IMR-90 (cell line): ENCODE data around the gene AKAP9.

Experiments
- CEBPB ChIP-seq: IDR thresholded peaks from 2 replicates; pipeline ENCODE4 v1.6.1; 2012; ENCODE audit warnings: low read depth, low read length, improper control_type of control experiment
- POLR2A ChIP-seq: IDR thresholded peaks from 2 replicates; pipeline ENCODE4 v1.6.1; 2012; ENCODE audit warnings: mild to moderate bottlenecking, low read depth, low read length
- RFX5 ChIP-seq: IDR thresholded peaks from 2 replicates; pipeline ENCODE4 v1.8.0; 2012; ENCODE audit warnings: low read depth, mild to moderate bottlenecking, low read length, moderate library complexity
- TF ChIP-seq, protein P1 (sequence below): conservative IDR thresholded peaks from 2 replicates; pipeline ENCODE4 v1.5.1; 2012; ENCODE audit warnings: mild to moderate bottlenecking, low read depth, low read length, improper control_type of control experiment
- TF ChIP-seq, protein P2 (sequence below): fragments of 150-350 bp; IDR thresholded peaks from 2 replicates; pipeline ENCODE4 v1.6.1; 2017; ENCODE audit warnings: mild to moderate bottlenecking, antibody characterized with exemption, low read length, low read depth

DNA sequence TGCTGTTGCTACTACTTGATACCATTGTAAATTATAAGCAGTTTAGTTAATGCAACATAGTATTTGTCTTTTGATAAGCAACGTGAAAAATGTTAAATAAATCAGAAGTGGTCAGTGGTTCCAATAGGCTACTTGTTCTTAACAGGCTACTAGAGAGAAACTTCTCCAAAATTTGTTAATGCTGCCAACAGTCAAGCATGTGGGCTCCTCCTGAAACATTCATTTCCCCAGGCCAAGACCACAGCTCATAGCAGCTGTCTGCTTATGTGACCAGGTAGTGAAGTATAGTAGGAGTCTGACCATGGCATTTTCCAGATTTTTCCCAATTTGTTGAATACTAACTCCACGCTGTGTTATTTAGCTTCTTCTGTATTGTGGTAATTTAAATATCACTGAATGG lies 112.7 kb downstream of the AKAP9 start:
- TF ChIP-seq POLR2A (no peak), RFX5 (no peak), CEBPB (no peak)
- TF ChIP-seq, protein P1, sequence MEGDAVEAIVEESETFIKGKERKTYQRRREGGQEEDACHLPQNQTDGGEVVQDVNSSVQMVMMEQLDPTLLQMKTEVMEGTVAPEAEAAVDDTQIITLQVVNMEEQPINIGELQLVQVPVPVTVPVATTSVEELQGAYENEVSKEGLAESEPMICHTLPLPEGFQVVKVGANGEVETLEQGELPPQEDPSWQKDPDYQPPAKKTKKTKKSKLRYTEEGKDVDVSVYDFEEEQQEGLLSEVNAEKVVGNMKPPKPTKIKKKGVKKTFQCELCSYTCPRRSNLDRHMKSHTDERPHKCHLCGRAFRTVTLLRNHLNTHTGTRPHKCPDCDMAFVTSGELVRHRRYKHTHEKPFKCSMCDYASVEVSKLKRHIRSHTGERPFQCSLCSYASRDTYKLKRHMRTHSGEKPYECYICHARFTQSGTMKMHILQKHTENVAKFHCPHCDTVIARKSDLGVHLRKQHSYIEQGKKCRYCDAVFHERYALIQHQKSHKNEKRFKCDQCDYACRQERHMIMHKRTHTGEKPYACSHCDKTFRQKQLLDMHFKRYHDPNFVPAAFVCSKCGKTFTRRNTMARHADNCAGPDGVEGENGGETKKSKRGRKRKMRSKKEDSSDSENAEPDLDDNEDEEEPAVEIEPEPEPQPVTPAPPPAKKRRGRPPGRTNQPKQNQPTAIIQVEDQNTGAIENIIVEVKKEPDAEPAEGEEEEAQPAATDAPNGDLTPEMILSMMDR, result no peak
- TF ChIP-seq, protein P2, sequence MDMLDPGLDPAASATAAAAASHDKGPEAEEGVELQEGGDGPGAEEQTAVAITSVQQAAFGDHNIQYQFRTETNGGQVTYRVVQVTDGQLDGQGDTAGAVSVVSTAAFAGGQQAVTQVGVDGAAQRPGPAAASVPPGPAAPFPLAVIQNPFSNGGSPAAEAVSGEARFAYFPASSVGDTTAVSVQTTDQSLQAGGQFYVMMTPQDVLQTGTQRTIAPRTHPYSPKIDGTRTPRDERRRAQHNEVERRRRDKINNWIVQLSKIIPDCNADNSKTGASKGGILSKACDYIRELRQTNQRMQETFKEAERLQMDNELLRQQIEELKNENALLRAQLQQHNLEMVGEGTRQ, result no peak
